PC-9 (cell line): ENCODE data around the gene NPTX1. TPM values are rescaled to one million over a fixed set of nuclear protein-coding genes. Genes with fewer than 3 reads are reported as not detected.

ENCODE experiments used
- BruUV-seq: library from RNA; stranded (reverse); fragments of 400-500 nt; replicated peaks from 2 replicates; lab custom pipeline; 2021; lab: Mats Ljungman, UMichigan
- CTCF ChIA-PET: fragments of 300-600 bp; sonication (Branson Sonifier 250); formaldehyde crosslinking; loops from one replicate; lab custom pipeline; 2022; ENCODE audit warnings: antibody characterized with exemption; lab: Charles Lee
- POLR2A ChIA-PET: fragments of 300-600 bp; sonication (Branson Sonifier 250); formaldehyde crosslinking; loops from one replicate; lab custom pipeline; 2022; ENCODE audit warnings: antibody characterized with exemption; ENCODE audit not compliant: unreplicated experiment; lab: Charles Lee
- DNase-seq, 2 experiments: peaks; one replicate each; pipeline versions ENCODE4 v3.0.0 to v3.0.0-alpha.2; 2015 to 2022; ENCODE audit warnings: mixed read lengths in 1 of 2
- H2AFZ ChIP-seq: fragments of 200-600 bp; sonication (generic); 2 replicates; pipeline ENCODE4 v1.8.1; 2017; ENCODE audit warnings: antibody characterized with exemption
- H3F3A ChIP-seq: fragments of 200-600 bp; sonication (generic); 2 replicates; pipeline ENCODE4 v1.8.1; 2017; ENCODE audit warnings: antibody characterized with exemption, mild to moderate bottlenecking, low read depth; ENCODE audit not compliant: insufficient read depth
- H3K27ac ChIP-seq: fragments of 200-600 bp; sonication (generic); 2 replicates; pipeline ENCODE4 v1.6.1; 2016; ENCODE audit warnings: mixed run types
- H3K27me3 ChIP-seq: fragments of 200-600 bp; sonication (generic); 2 replicates; pipeline ENCODE4 v1.6.1; 2016; ENCODE audit warnings: low read depth, mixed run types; ENCODE audit not compliant: insufficient read depth
- H3K36me3 ChIP-seq: fragments of 200-600 bp; sonication (generic); 2 replicates; pipeline ENCODE4 v1.6.1; 2016; ENCODE audit warnings: low read depth, mixed run types
- H3K4me1 ChIP-seq: fragments of 200-600 bp; sonication (generic); replicated peaks from 2 replicates; pipeline ENCODE4 v1.6.1; 2016; ENCODE audit warnings: mixed run types; ENCODE audit not compliant: insufficient read depth
- H3K4me2 ChIP-seq: fragments of 200-600 bp; sonication (generic); 2 replicates; pipeline ENCODE4 v1.6.1; 2017; ENCODE audit warnings: mixed run types
- H3K4me3 ChIP-seq: fragments of 200-600 bp; sonication (generic); 2 replicates; pipeline ENCODE4 v1.6.1; 2016; ENCODE audit warnings: mixed run types
- H3K79me2 ChIP-seq: fragments of 200-600 bp; sonication (generic); 2 replicates; pipeline ENCODE4 v1.6.1; 2017; ENCODE audit warnings: low read depth, mixed run types
- H3K9me2 ChIP-seq: fragments of 200-600 bp; sonication (generic); 2 replicates; pipeline ENCODE4 v1.8.1; 2017; ENCODE audit warnings: mild to moderate bottlenecking; ENCODE audit not compliant: insufficient read depth
- H3K9me3 ChIP-seq: fragments of 200-600 bp; sonication (generic); 2 replicates; pipeline ENCODE4 v1.8.1; 2016; ENCODE audit warnings: low read depth; ENCODE audit not compliant: insufficient read depth
- H4K20me1 ChIP-seq: fragments of 200-600 bp; sonication (generic); 2 replicates; pipeline ENCODE4 v1.8.1; 2017; ENCODE audit not compliant: insufficient read depth
- CTCF ChIP-seq: fragments of 200-600 bp; sonication (generic); conservative IDR thresholded peaks from 2 replicates; pipeline ENCODE4 v1.6.1; 2017; ENCODE audit warnings: mixed run types, antibody characterized with exemption, mild to moderate bottlenecking, moderate library complexity
- EZH2 ChIP-seq: fragments of 200-600 bp; sonication (generic); IDR thresholded peaks from 2 replicates; pipeline ENCODE4 v1.8.0; 2017; ENCODE audit warnings: antibody characterized with exemption, low read depth
- intact Hi-C: fragments of 100-400 bp; cut with micrococcal nuclease; formaldehyde crosslinking; loops from one replicate; pipeline ENCODE4 v1.10.0; 2022; ENCODE audit not compliant: unreplicated experiment
- total RNA-seq: library from RNA; stranded (reverse); gene quantifications from 2 replicates; pipeline ENCODE4 v1.2.3, GENCODE V29; 2021

Gene NPTX1
- total RNA-seq, 1 experiment from 2014 or later: 6.9 TPM

- DNase-seq: no peak
- H3K36me3 ChIP-seq: no peaks in the 10 kb centered on the region
- H3F3A ChIP-seq: no peaks in the 10 kb centered on the region
- H4K20me1 ChIP-seq: no peaks in the 10 kb centered on the region
- TF ChIP-seq CTCF (no peak), EZH2 (no peak)
- ChIA-PET POLR2A (no interaction called here), CTCF (no interaction called here)
- H3K9me2 ChIP-seq: no peaks in the 10 kb centered on the region
- H3K4me2 ChIP-seq: no peak overlapping the region
- no peak overlapping the region for H3K4me3 ChIP-seq
- no peaks in the 10 kb centered on the region for H3K9me3 ChIP-seq
- intact Hi-C loops: loop anchor here (5.0 kb wide), 1 partner anchor 556 kb away; no protein-coding TSS in a partner anchor
- H3K79me2 ChIP-seq: no peaks in the 10 kb centered on the region
- no peaks in the 10 kb centered on the region for H3K4me1 ChIP-seq
- no TSS peak for BruUV-seq
- no peaks in the 10 kb centered on the region for H3K27me3 ChIP-seq
- no peak overlapping the region for H2AFZ ChIP-seq
- no peak overlapping the region for H3K27ac ChIP-seq
Observed at GRCh38 chr17:80425835-80426426, 50.5 kb downstream of the NPTX1 start.

- no peak for TF ChIP-seq EZH2
- no peak for TF ChIP-seq CTCF
- Histone ChIP-seq H3K4me3 (no peak overlapping the region), H3K36me3 (no peaks in the 10 kb centered on the region), H2AFZ (no peak overlapping the region), H3K27ac (no peak overlapping the region), H3K79me2 (no peaks in the 10 kb centered on the region), H3F3A (no peaks in the 10 kb centered on the region), H3K4me1 (no peaks in the 10 kb centered on the region), H3K27me3 (no peaks in the 10 kb centered on the region), H4K20me1 (no peaks in the 10 kb centered on the region), H3K4me2 (no peak overlapping the region), H3K9me2 (no peaks in the 10 kb centered on the region), H3K9me3 (no peaks in the 10 kb centered on the region)
- ChIA-PET CTCF (no interaction called here), POLR2A (interaction anchor here (0.6 kb wide), 1 partner anchor 644 kb away, joined by 5 read pairs; no protein-coding TSS in a partner anchor)
- DNase-seq: no peak
- intact Hi-C loops: loop anchor here (5.0 kb wide), 1 partner anchor 557 kb away; no protein-coding TSS in a partner anchor
- BruUV-seq: no TSS peak
Observed at GRCh38 chr17:80424878-80425765, 51.3 kb downstream of the NPTX1 start.

- Histone ChIP-seq H4K20me1 (no peaks in the 10 kb centered on the region), H2AFZ (no peak overlapping the region), H3F3A (no peaks in the 10 kb centered on the region), H3K9me2 (no peaks in the 10 kb centered on the region), H3K36me3 (no peaks in the 10 kb centered on the region), H3K79me2 (no peaks in the 10 kb centered on the region), H3K4me1 (no peaks in the 10 kb centered on the region), H3K9me3 (no peaks in the 10 kb centered on the region), H3K27ac (no peak overlapping the region), H3K4me3 (no peak overlapping the region), H3K27me3 (no peaks in the 10 kb centered on the region), H3K4me2 (no peak overlapping the region)
- no TSS peak for BruUV-seq
- ChIA-PET POLR2A (no interaction called here), CTCF (no interaction called here)
- DNase-seq: no peak
- intact Hi-C loops: no loop called here
- TF ChIP-seq EZH2 (no peak), CTCF (no peak)
Observed at GRCh38 chr17:80424261-80424660, 52.1 kb downstream of the NPTX1 start.
